Nephron progenitor cell (in vitro differentiated cells): ENCODE data around the gene PARL.

Experiments
- DNase-seq: peaks from one replicate; pipeline ENCODE4 v3.0.0; 2021
- H3K27ac Mint-ChIP-seq: 2 replicates; pipeline ENCODE4 v1.8.0; 2021; ENCODE audit warnings: mild to moderate bottlenecking, moderate library complexity, mixed read lengths
- H3K27me3 Mint-ChIP-seq: 2 replicates; pipeline ENCODE4 v1.8.0; 2021; ENCODE audit warnings: mild to moderate bottlenecking, low read depth, mixed read lengths; ENCODE audit not compliant: poor library complexity
- H3K36me3 Mint-ChIP-seq: 2 replicates; pipeline ENCODE4 v1.8.0; 2021; ENCODE audit warnings: low read depth, mixed read lengths
- H3K4me1 Mint-ChIP-seq: 2 replicates; pipeline ENCODE4 v1.8.0; 2021; ENCODE audit warnings: mixed read lengths
- H3K4me3 Mint-ChIP-seq: 2 replicates; pipeline ENCODE4 v1.8.0; 2021; ENCODE audit warnings: mild to moderate bottlenecking, moderate library complexity, mixed read lengths
- H3K9me3 Mint-ChIP-seq: 2 replicates; pipeline ENCODE4 v1.8.0; 2021; ENCODE audit warnings: mild to moderate bottlenecking, moderate library complexity, mixed read lengths
- TF ChIP-seq, protein P1 (sequence below): fragments of 200-600 bp; sonication (generic); IDR thresholded peaks from 2 replicates; pipeline ENCODE4 v1.5.0; 2021; ENCODE audit warnings: antibody characterized with exemption

PARL gene

DNA sequence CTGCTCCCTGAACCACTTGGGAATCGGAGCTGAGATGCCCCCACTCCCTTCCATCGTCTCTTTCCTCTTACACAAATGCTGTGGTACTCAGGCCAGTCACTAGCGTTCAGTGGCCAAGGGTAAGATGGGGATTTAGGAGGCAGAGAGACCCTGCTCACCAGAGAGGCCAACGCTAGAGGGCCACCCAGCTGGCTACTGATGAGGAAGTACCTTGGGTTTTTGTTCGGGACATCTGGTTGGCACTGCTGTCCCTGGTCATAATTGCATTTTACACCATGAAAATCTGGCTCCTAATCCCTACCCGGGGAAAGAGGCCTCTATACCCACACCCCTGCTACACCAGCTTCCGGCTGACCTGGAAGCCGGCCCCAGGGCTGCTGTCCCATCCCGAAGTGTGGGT lies 67.0 kb downstream of the PARL start:
- Mint-ChIP-seq H3K36me3 (peaks cover 32% of the 10 kb centered on the region), H3K9me3 (no peaks in the 10 kb centered on the region), H3K4me3 (no peak overlapping the region), H3K27ac (peak overlapping the region; percentile 79), H3K27me3 (peaks cover 12% of the 10 kb centered on the region), H3K4me1 (peaks cover 4% of the 10 kb centered on the region)
- no peak for DNase-seq
- TF ChIP-seq, protein P1, sequence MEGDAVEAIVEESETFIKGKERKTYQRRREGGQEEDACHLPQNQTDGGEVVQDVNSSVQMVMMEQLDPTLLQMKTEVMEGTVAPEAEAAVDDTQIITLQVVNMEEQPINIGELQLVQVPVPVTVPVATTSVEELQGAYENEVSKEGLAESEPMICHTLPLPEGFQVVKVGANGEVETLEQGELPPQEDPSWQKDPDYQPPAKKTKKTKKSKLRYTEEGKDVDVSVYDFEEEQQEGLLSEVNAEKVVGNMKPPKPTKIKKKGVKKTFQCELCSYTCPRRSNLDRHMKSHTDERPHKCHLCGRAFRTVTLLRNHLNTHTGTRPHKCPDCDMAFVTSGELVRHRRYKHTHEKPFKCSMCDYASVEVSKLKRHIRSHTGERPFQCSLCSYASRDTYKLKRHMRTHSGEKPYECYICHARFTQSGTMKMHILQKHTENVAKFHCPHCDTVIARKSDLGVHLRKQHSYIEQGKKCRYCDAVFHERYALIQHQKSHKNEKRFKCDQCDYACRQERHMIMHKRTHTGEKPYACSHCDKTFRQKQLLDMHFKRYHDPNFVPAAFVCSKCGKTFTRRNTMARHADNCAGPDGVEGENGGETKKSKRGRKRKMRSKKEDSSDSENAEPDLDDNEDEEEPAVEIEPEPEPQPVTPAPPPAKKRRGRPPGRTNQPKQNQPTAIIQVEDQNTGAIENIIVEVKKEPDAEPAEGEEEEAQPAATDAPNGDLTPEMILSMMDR: no peak

DNA sequence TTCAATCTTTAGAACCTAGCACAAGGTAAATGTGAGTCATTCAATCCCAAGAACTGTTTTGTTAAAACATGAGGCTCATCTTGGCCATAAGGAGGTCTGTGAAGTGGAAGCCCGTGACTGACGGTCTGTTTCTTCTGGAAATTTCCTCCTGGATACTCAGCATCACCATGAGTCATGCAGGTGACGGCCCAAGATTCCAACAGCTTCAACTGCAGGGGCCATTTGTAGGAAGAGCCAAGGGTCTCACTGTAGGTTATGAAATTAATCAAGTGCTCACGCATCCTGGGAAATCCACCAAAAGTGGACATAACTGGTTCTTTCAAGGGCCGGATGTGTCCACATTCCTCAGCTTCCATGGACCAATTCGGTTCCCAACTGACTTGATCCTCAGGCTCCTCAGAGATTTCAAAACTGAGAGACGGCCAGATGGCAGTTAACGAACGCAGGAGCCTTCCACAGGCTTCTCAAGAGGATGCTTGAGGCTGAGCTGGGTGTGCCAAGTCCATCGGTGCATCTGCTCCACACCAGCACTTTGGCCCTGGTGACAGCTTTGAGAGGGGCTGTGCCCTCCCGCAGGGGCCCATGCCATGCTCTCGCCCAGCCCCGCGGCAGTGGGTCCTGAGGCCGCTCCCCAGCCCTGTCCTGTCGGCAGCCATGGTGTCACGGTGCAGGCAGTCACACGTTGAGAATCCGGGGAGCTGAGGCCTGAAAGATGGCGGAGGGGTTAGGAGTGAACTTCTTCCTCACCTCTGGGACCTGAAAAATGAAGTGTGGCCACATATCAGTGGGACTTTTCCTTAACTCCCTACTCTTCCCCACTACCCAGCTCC lies 67.8 kb downstream of the PARL start:
- H3K4me3 Mint-ChIP-seq: no peak overlapping the region
- TF ChIP-seq, protein P1: no peak
- no peaks in the 10 kb centered on the region for H3K9me3 Mint-ChIP-seq
- DNase-seq: no peak
- H3K27ac Mint-ChIP-seq: peak overlapping the region; percentile 54
- peaks cover 5% of the 10 kb centered on the region for H3K27me3 Mint-ChIP-seq
- H3K4me1 Mint-ChIP-seq: no peaks in the 10 kb centered on the region
- peaks cover 39% of the 10 kb centered on the region for H3K36me3 Mint-ChIP-seq

DNA sequence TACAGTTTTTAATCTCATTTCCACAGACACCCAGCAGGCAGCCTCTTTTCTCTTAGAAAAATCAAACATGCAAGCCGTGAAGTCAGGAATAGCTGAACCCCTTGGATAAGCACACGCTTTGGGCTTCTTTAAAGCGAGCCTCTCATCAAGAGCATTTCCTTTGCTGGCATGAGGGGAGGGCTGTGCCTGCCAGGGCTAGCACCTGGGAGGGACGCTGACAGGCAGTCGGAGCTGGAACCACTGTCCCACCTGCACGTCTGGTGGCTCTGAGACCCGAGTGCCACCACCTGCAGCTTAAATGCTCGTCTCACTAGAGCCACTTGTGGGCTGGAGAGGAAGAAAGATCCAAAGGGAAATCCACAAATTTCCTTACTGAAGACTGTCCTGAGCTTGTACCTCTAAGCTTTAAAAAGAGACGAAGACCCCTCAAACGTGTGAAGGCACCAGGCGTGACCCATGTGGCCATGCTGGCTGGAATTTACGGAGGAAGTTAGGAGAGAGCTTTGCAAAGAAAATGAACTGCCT lies 68.7 kb downstream of the PARL start:
- H3K4me1 Mint-ChIP-seq: no peaks in the 10 kb centered on the region
- peaks cover 47% of the 10 kb centered on the region for H3K36me3 Mint-ChIP-seq
- H3K9me3 Mint-ChIP-seq: no peaks in the 10 kb centered on the region
- peaks cover 3% of the 10 kb centered on the region for H3K27me3 Mint-ChIP-seq
- TF ChIP-seq, protein P1: no peak
- DNase-seq: no peak
- peak overlapping the region; percentile 54 for H3K27ac Mint-ChIP-seq
- no peak overlapping the region for H3K4me3 Mint-ChIP-seq

DNA sequence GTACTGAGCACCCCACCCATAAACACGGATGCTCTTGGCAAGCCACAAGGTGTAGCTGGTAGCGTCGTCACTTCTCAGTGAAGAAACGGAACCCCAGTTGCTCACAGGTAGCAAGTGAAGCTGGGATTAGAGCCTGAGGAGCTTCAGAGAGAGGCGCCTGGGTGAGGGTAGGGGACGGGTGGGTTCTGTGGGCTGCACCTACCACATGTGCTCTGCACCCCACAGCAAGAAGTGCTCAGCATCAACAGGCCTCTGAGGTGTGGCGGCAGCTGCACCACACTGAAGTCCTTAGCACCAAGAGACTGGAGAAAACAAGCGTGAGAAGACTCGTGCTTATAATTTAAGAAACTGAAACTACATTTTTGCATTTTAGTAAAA lies 69.1 kb downstream of the PARL start:
- peaks cover 50% of the 10 kb centered on the region for H3K36me3 Mint-ChIP-seq
- H3K4me1 Mint-ChIP-seq: no peaks in the 10 kb centered on the region
- H3K27me3 Mint-ChIP-seq: peaks cover 3% of the 10 kb centered on the region
- no peaks in the 10 kb centered on the region for H3K9me3 Mint-ChIP-seq
- no peak overlapping the region for H3K27ac Mint-ChIP-seq
- TF ChIP-seq, protein P1: no peak
- no peak overlapping the region for H3K4me3 Mint-ChIP-seq
- DNase-seq: no peak

DNA sequence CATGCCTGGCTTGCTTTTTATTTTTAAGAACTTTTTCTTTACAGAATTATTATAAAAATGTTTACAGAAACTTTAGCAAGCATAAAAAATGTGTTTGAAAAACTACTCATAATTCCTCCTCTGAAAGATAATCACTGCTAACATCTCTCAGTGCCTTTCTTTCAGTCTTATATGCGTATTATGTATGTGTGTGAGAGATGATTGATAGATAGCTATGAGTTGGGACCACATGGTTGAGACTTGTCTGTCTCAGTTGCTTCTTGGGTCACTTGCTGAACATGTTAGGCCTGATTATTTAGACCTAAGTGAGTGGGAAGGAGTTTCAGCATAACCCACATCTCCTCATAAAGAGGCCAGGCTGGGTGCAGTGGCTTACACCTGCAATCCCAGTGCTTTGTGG lies 70.4 kb downstream of the PARL start:
- Mint-ChIP-seq H3K27ac (peak overlapping the region; percentile 24), H3K4me1 (no peaks in the 10 kb centered on the region), H3K4me3 (no peak overlapping the region), H3K27me3 (peaks cover 3% of the 10 kb centered on the region), H3K9me3 (no peaks in the 10 kb centered on the region), H3K36me3 (peaks cover 61% of the 10 kb centered on the region)
- DNase-seq: no peak
- TF ChIP-seq, protein P1: no peak
